ENCODE results near the gene MEX3C. TPM values are rescaled to one million over a fixed set of nuclear protein-coding genes. Genes with fewer than 3 reads are reported as not detected.

MEX3C gene
- total and polyA plus RNA-seq, 2 donors (not counting 1 experiment from before 2014, with no cell fraction given) = 39.8 to 41.8 TPM

GRCh38 chr18:51171223-51171622 lies 26.3 kb downstream of the MEX3C start:
- no peaks in the 10 kb centered on the region for H3K4me1 ChIP-seq (ENCODE audit: control insufficient read depth, extremely low read depth, insufficient read depth, low read length)
- H3K9ac ChIP-seq (ENCODE audit: insufficient read depth, low read length) = no peak overlapping the region
- H3K27ac ChIP-seq (ENCODE audit: insufficient read depth, low read length) = no peak overlapping the region
- no peak for TF ChIP-seq EZH2 (IDR thresholded peaks at IDR 0.05; ENCODE audit: low read length, missing control alignments)
- TF ChIP-seq CTCF (conservative IDR thresholded peaks at IDR 0.05 in 1 of 2, IDR thresholded peaks at IDR 0.05 in 1 of 2; ENCODE audit: low read depth in 1 of 2, low read length in 2 of 2) = no peak
- no peaks in the 10 kb centered on the region for H3K27me3 ChIP-seq (ENCODE audit: control insufficient read depth, insufficient read depth, low read length)
- no peak overlapping the region for H3K4me2 ChIP-seq (ENCODE audit: extremely low read depth, insufficient read depth, low read length)
- peaks cover under 1% of the 10 kb centered on the region for H3K79me2 ChIP-seq (ENCODE audit: control insufficient read depth, insufficient read depth, low read length)
- H3K36me3 ChIP-seq (ENCODE audit: control insufficient read depth, insufficient read depth, low read length) = no peaks in the 10 kb centered on the region
- H2AFZ ChIP-seq (ENCODE audit: low read length) = no peak overlapping the region
- no peak for DNase-seq (ENCODE audit: low read depth in 2 of 2)
- H3K9me3 ChIP-seq (ENCODE audit: control insufficient read depth, insufficient read depth, low read depth, low read length) = no peaks in the 10 kb centered on the region
- H3K4me3 ChIP-seq (replicated peaks in 1 of 4; ENCODE audit: control extremely low read depth in 1 of 4, insufficient read depth in 1 of 4, low read depth in 3 of 4, low read length in 4 of 4) = no peak overlapping the region
- H4K20me1 ChIP-seq (ENCODE audit: control insufficient read depth, extremely low read depth, insufficient read depth, low read length) = no peaks in the 10 kb centered on the region

DNA sequence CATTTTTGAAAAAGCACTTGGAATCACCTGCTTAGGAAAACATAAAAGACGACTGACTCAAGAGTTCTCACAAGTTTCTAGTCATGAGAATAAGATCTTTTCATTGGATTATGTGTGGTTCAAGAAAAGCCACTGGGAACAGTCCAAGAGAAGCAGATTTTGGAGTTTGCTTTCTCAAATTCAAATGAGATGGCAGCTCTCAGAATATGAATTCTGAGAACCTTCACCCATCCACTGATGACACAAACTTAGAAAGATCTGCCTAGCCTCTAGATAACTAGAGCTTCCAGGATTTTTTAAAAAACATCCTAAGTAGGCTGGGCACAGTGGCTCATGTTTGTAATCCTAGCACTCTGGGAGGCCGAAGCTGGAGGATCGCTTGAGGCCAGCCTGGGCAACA lies 26.8 kb downstream of the MEX3C start:
- Histone ChIP-seq H3K27ac (ENCODE audit: insufficient read depth, low read length) (no peak overlapping the region), H2AFZ (ENCODE audit: low read length) (no peak overlapping the region), H3K4me2 (ENCODE audit: extremely low read depth, insufficient read depth, low read length) (no peak overlapping the region), H3K4me1 (ENCODE audit: control insufficient read depth, extremely low read depth, insufficient read depth, low read length) (no peaks in the 10 kb centered on the region), H3K9me3 (ENCODE audit: control insufficient read depth, insufficient read depth, low read depth, low read length) (no peaks in the 10 kb centered on the region), H3K27me3 (ENCODE audit: control insufficient read depth, insufficient read depth, low read length) (no peaks in the 10 kb centered on the region), H3K79me2 (ENCODE audit: control insufficient read depth, insufficient read depth, low read length) (no peaks in the 10 kb centered on the region), H3K9ac (ENCODE audit: insufficient read depth, low read length) (no peak overlapping the region), H3K4me3 (replicated peaks in 1 of 4; ENCODE audit: control extremely low read depth in 1 of 4, insufficient read depth in 1 of 4, low read depth in 3 of 4, low read length in 4 of 4) (no peak overlapping the region), H4K20me1 (ENCODE audit: control insufficient read depth, extremely low read depth, insufficient read depth, low read length) (no peaks in the 10 kb centered on the region), H3K36me3 (ENCODE audit: control insufficient read depth, insufficient read depth, low read length) (no peaks in the 10 kb centered on the region)
- DNase-seq (ENCODE audit: low read depth in 2 of 2) = no peak
- TF ChIP-seq EZH2 (IDR thresholded peaks at IDR 0.05; ENCODE audit: low read length, missing control alignments) = no peak

DNA sequence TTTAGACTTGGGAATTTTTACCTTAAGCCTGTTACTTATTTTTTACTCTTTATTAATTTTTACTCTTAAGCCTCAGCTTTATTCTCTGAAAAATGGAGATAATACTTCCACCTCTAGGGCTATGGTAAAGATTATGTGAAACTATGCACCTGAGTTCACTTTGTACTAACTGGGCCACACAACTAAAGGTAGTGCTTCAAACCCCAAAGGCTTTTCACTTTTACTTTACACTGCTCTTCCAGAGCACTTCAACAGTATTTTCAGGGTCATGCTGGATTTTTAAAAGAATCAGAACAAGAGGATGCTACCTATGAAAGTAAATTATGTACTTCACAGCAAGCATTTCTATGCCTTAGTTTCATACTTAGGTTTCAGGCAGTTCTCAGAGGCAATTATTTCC lies 27.8 kb downstream of the MEX3C start:
- Histone ChIP-seq H3K79me2 (ENCODE audit: control insufficient read depth, insufficient read depth, low read length) (no peaks in the 10 kb centered on the region), H3K9ac (ENCODE audit: insufficient read depth, low read length) (no peak overlapping the region), H3K9me3 (ENCODE audit: control insufficient read depth, insufficient read depth, low read depth, low read length) (no peaks in the 10 kb centered on the region), H3K4me3 (replicated peaks in 1 of 4; ENCODE audit: control extremely low read depth in 1 of 4, insufficient read depth in 1 of 4, low read depth in 3 of 4, low read length in 4 of 4) (no peak overlapping the region), H3K36me3 (ENCODE audit: control insufficient read depth, insufficient read depth, low read length) (no peaks in the 10 kb centered on the region), H4K20me1 (ENCODE audit: control insufficient read depth, extremely low read depth, insufficient read depth, low read length) (no peaks in the 10 kb centered on the region), H3K27ac (ENCODE audit: insufficient read depth, low read length) (no peak overlapping the region), H3K27me3 (ENCODE audit: control insufficient read depth, insufficient read depth, low read length) (no peaks in the 10 kb centered on the region), H3K4me2 (ENCODE audit: extremely low read depth, insufficient read depth, low read length) (no peak overlapping the region), H2AFZ (ENCODE audit: low read length) (no peak overlapping the region), H3K4me1 (ENCODE audit: control insufficient read depth, extremely low read depth, insufficient read depth, low read length) (no peaks in the 10 kb centered on the region)
- TF ChIP-seq CTCF (conservative IDR thresholded peaks at IDR 0.05 in 1 of 2, IDR thresholded peaks at IDR 0.05 in 1 of 2; ENCODE audit: low read depth in 1 of 2, low read length in 2 of 2) (no peak), EZH2 (IDR thresholded peaks at IDR 0.05; ENCODE audit: low read length, missing control alignments) (no peak)
- DNase-seq (ENCODE audit: low read depth in 2 of 2) = no peak
